KOPT-K1 (cell line): Measurements from ENCODE around the gene ZNF354C.

Experiments
- H3K27ac ChIP-seq: fragments of 200-600 bp; sonication (generic); 2 replicates; pipeline ENCODE4 v1.5.1; 2016; ENCODE audit warnings: antibody characterized with exemption, mild to moderate bottlenecking, low read depth, low read length; ENCODE audit not compliant: poor library complexity, severe bottlenecking
- H3K36me3 ChIP-seq: fragments of 200-600 bp; sonication (generic); 2 replicates; pipeline ENCODE4 v1.5.1; 2017; ENCODE audit warnings: antibody characterized with exemption, mild to moderate bottlenecking, low read length, moderate library complexity; ENCODE audit not compliant: insufficient read depth
- H3K9me3 ChIP-seq: fragments of 200-600 bp; sonication (generic); 2 replicates; pipeline ENCODE4 v1.5.1; 2017; ENCODE audit warnings: antibody characterized with exemption, low read length, mild to moderate bottlenecking; ENCODE audit not compliant: insufficient read depth, poor library complexity, severe bottlenecking

Gene ZNF354C

GRCh38 chr5:179120951-179121666 lies 60.9 kb downstream of the ZNF354C start:
- Histone ChIP-seq H3K36me3 (no peaks in the 10 kb centered on the region), H3K27ac (no peak overlapping the region), H3K9me3 (peaks cover 51% of the 10 kb centered on the region)

- H3K9me3 ChIP-seq: peaks cover 57% of the 10 kb centered on the region
- H3K36me3 ChIP-seq: no peaks in the 10 kb centered on the region
- H3K27ac ChIP-seq: no peak overlapping the region
These were observed 61.5 kb downstream of the ZNF354C start for GRCh38 chr5:179121667-179122111.

GRCh38 chr5:179122411-179123108 lies 62.4 kb downstream of the ZNF354C start:
- Histone ChIP-seq H3K36me3 (no peaks in the 10 kb centered on the region), H3K27ac (no peak overlapping the region), H3K9me3 (peaks cover 59% of the 10 kb centered on the region)

GRCh38 chr5:179123109-179123426 lies 62.9 kb downstream of the ZNF354C start:
- H3K36me3 ChIP-seq: no peaks in the 10 kb centered on the region
- H3K27ac ChIP-seq: no peak overlapping the region
- H3K9me3 ChIP-seq: peaks cover 64% of the 10 kb centered on the region

GRCh38 chr5:179123491-179124272 lies 63.5 kb downstream of the ZNF354C start:
- peaks cover 65% of the 10 kb centered on the region for H3K9me3 ChIP-seq
- no peak overlapping the region for H3K27ac ChIP-seq
- H3K36me3 ChIP-seq: no peaks in the 10 kb centered on the region

- H3K9me3 ChIP-seq: peaks cover 70% of the 10 kb centered on the region
- H3K27ac ChIP-seq: no peak overlapping the region
- H3K36me3 ChIP-seq: no peaks in the 10 kb centered on the region
These were observed 64.2 kb downstream of the ZNF354C start for GRCh38 chr5:179124273-179124852.

GRCh38 chr5:179124853-179125788 lies 64.9 kb downstream of the ZNF354C start:
- H3K36me3 ChIP-seq: no peaks in the 10 kb centered on the region
- no peak overlapping the region for H3K27ac ChIP-seq
- H3K9me3 ChIP-seq: peaks cover 77% of the 10 kb centered on the region

- H3K9me3 ChIP-seq: peaks cover 72% of the 10 kb centered on the region
These were observed 65.8 kb downstream of the ZNF354C start for GRCh38 chr5:179125789-179126505.

GRCh38 chr5:179126506-179126991 lies 66.4 kb downstream of the ZNF354C start:
- Histone ChIP-seq H3K9me3 (peaks cover 66% of the 10 kb centered on the region), H3K36me3 (no peaks in the 10 kb centered on the region), H3K27ac (no peak overlapping the region)

More at GRCh38 chr5:179125789-179126505, 65.8 kb downstream of the ZNF354C start:
- no peaks in the 10 kb centered on the region for H3K36me3 ChIP-seq
- H3K27ac ChIP-seq: no peak overlapping the region

- Histone ChIP-seq H3K27ac (no peak overlapping the region), H3K36me3 (no peaks in the 10 kb centered on the region), H3K9me3 (peaks cover 60% of the 10 kb centered on the region)
These were observed 67.2 kb downstream of the ZNF354C start for GRCh38 chr5:179127136-179128040.

- Histone ChIP-seq H3K9me3 (peaks cover 55% of the 10 kb centered on the region), H3K36me3 (no peaks in the 10 kb centered on the region), H3K27ac (no peak overlapping the region)
These were observed 67.8 kb downstream of the ZNF354C start for GRCh38 chr5:179128041-179128365.

GRCh38 chr5:179128976-179129375 lies 68.8 kb downstream of the ZNF354C start:
- H3K27ac ChIP-seq: no peak overlapping the region
- H3K36me3 ChIP-seq: no peaks in the 10 kb centered on the region
- peaks cover 51% of the 10 kb centered on the region for H3K9me3 ChIP-seq

GRCh38 chr5:179129607-179130071 lies 69.5 kb downstream of the ZNF354C start:
- Histone ChIP-seq H3K36me3 (no peaks in the 10 kb centered on the region), H3K27ac (no peak overlapping the region), H3K9me3 (peaks cover 50% of the 10 kb centered on the region)
